Natural killer cell (primary cell): ENCODE results near the gene FGF2. TPM values are rescaled to one million over a fixed set of nuclear protein-coding genes. Genes with fewer than 3 reads are reported as not detected.

Experiments used
- ATAC-seq, 3 donors: fragments of 150-1000 bp in 2 of 3; fragments of 200-7000 bp in 1 of 3; cut with Tn5 transposase; 1 replicate in 1 of 3; 2 replicates in 2 of 3; pipeline ENCODE4 v1.10.0; 2021; ENCODE audit warnings: mild to moderate bottlenecking in 2 of 3, moderate library complexity in 2 of 3
- DNase-seq, 2 donors: peaks; one replicate each; pipeline versions ENCODE4 v3.0.0 to v3.0.0-alpha.2; 2013 to 2021; ENCODE audit warnings: mixed read lengths in 1 of 2
- H3K27ac ChIP-seq: one replicate; pipeline ENCODE4 v1.5.1; 2013; ENCODE audit warnings: mild to moderate bottlenecking, low read length
- H3K27me3 ChIP-seq: one replicate; pipeline ENCODE4 v1.6.1; 2013; ENCODE audit warnings: low read length; ENCODE audit not compliant: control insufficient read depth, insufficient read depth
- H3K36me3 ChIP-seq: one replicate; pipeline ENCODE4 v1.6.1; 2013; ENCODE audit warnings: low read length; ENCODE audit not compliant: control insufficient read depth, insufficient read depth
- H3K4me1 ChIP-seq: one replicate; pipeline ENCODE4 v1.6.1; 2013; ENCODE audit warnings: low read length; ENCODE audit not compliant: control insufficient read depth, insufficient read depth
- H3K4me3 ChIP-seq: one replicate; pipeline ENCODE4 v1.5.1; 2013; ENCODE audit warnings: low read length
- H3K9me3 ChIP-seq: one replicate; pipeline ENCODE4 v1.6.1; 2013; ENCODE audit warnings: low read length; ENCODE audit not compliant: control insufficient read depth, insufficient read depth
- H3K27ac Mint-ChIP-seq, 2 donors: one replicate each; pipeline ENCODE4 v1.8.0; 2022; ENCODE audit warnings: mild to moderate bottlenecking in 2 of 2, mixed read lengths in 2 of 2, moderate library complexity in 1 of 2
- H3K27me3 Mint-ChIP-seq, 2 donors: one replicate each; pipeline ENCODE4 v1.8.0; 2022; ENCODE audit warnings: low read depth in 2 of 2, mixed read lengths in 2 of 2
- H3K36me3 Mint-ChIP-seq: one replicate; pipeline ENCODE4 v1.8.0; 2022; ENCODE audit warnings: mixed read lengths
- H3K4me1 Mint-ChIP-seq, 2 donors: one replicate each; pipeline ENCODE4 v1.8.0; 2022; ENCODE audit warnings: mixed read lengths in 2 of 2
- H3K4me3 Mint-ChIP-seq: one replicate; pipeline ENCODE4 v1.8.0; 2022; ENCODE audit warnings: mild to moderate bottlenecking, moderate library complexity, mixed read lengths
- H3K9me3 Mint-ChIP-seq, 2 donors: one replicate each; pipeline ENCODE4 v1.8.0; 2022; ENCODE audit warnings: mixed read lengths in 2 of 2
- WGBS: methylation state at CpG from one replicate; pipeline ENCODE4 v1.1.7; 2013; ENCODE audit warnings: missing lambda C conversion rate; ENCODE audit not compliant: insufficient coverage; 5-methylcytosine and 5-hydroxymethylcytosine counted together
- intact Hi-C: fragments of 100-400 bp; cut with micrococcal nuclease; formaldehyde crosslinking; loops from one replicate; pipeline ENCODE4 v1.14.2; 2022
- total RNA-seq, 4 donors: library from RNA; stranded (reverse); fragments of 120-200 nt in 1 of 4; gene quantifications; one replicate each; pipeline versions ENCODE4 v1.2.3 to v1.2.4, GENCODE V29; 2013 to 2022
- TF ChIP-seq, protein P1 (sequence below): fragments of 200-600 bp; IDR thresholded peaks from one replicate; pipeline ENCODE4 v1.8.0; 2022; ENCODE audit warnings: antibody characterized with exemption

FGF2 gene
- total RNA-seq, 3 donors from 2014 or later (not counting 1 experiment from before 2014, with no cell fraction given), result not detected

DNA sequence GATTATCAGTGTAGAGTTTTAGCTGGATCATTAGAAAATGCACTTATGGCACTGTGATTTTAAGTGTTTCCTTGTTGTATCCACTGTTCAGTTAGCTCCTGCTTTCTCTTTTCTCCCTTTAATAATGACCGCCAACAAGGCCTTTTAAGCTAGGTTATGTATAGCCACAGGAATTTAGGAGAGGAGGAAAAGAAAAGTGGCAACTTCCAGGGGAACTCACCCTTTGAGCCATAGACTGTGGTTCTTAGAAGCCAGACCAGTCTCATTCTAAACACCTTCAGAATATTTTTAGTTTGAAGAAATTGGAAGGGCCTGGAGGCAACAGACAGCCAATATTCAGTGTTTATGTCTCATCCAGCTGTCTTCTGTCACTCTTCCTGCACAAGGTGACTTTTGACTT lies 6.1 kb downstream of the FGF2 start:
- Mint-ChIP-seq H3K27me3 (peaks cover 41 to 53% of the 10 kb centered on the region in 2 donors), H3K4me3 (no peak overlapping the region), H3K36me3 (peaks cover 15% of the 10 kb centered on the region), H3K4me1 (peaks cover 9 to 10% of the 10 kb centered on the region in 2 donors), H3K27ac (no peak overlapping the region), H3K9me3 (no peaks in the 10 kb centered on the region)
- ATAC-seq (no peak), DNase-seq (no peak)
- intact Hi-C loops, result no loop called here
- no peaks in the 10 kb centered on the region for H3K36me3 ChIP-seq
- H3K4me3 ChIP-seq, result no peak overlapping the region
- no peak overlapping the region for H3K27ac ChIP-seq
- no CpG with 5 or more reads among the region's 1 CpG for WGBS
- H3K27me3 ChIP-seq, result peaks cover 35% of the 10 kb centered on the region
- H3K4me1 ChIP-seq, result peaks cover 8% of the 10 kb centered on the region
- H3K9me3 ChIP-seq, result no peaks in the 10 kb centered on the region
- TF ChIP-seq, protein P1, sequence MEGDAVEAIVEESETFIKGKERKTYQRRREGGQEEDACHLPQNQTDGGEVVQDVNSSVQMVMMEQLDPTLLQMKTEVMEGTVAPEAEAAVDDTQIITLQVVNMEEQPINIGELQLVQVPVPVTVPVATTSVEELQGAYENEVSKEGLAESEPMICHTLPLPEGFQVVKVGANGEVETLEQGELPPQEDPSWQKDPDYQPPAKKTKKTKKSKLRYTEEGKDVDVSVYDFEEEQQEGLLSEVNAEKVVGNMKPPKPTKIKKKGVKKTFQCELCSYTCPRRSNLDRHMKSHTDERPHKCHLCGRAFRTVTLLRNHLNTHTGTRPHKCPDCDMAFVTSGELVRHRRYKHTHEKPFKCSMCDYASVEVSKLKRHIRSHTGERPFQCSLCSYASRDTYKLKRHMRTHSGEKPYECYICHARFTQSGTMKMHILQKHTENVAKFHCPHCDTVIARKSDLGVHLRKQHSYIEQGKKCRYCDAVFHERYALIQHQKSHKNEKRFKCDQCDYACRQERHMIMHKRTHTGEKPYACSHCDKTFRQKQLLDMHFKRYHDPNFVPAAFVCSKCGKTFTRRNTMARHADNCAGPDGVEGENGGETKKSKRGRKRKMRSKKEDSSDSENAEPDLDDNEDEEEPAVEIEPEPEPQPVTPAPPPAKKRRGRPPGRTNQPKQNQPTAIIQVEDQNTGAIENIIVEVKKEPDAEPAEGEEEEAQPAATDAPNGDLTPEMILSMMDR, result no peak

DNA sequence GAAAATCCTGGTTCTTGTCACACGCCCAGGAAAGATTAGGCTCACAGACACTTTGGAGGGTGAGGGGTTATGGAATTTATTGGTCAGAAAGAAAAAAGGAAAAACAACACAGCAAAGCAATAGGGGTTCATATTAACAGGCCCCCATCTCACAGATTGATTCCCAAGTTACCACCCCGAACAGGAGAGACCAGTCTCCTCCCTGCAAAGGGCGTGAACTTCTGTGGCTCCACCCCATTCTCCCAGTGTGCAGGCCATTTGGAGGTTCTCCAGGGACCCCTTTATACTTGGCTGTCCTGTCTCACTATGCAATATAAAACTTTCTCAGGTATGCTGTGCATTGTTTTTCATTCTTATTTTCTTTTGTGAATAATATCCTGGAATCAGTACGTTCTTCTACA lies 7.4 kb downstream of the FGF2 start:
- peaks cover 22% of the 10 kb centered on the region for H3K27me3 ChIP-seq
- Mint-ChIP-seq H3K9me3 (no peaks in the 10 kb centered on the region), H3K36me3 (peaks cover 9% of the 10 kb centered on the region), H3K4me1 (no peaks in the 10 kb centered on the region), H3K4me3 (no peak overlapping the region), H3K27ac (no peak overlapping the region), H3K27me3 (peaks cover 29 to 44% of the 10 kb centered on the region in 2 donors)
- 89% methylated on average over 4 of the region's 4 CpGs for WGBS
- H3K27ac ChIP-seq, result no peak overlapping the region
- intact Hi-C loops, result no loop called here
- no peak for DNase-seq
- no peaks in the 10 kb centered on the region for H3K9me3 ChIP-seq
- H3K4me1 ChIP-seq, result no peaks in the 10 kb centered on the region
- ATAC-seq, result no peak
- H3K36me3 ChIP-seq, result no peaks in the 10 kb centered on the region
- no peak overlapping the region for H3K4me3 ChIP-seq
- TF ChIP-seq, protein P1, result no peak

DNA sequence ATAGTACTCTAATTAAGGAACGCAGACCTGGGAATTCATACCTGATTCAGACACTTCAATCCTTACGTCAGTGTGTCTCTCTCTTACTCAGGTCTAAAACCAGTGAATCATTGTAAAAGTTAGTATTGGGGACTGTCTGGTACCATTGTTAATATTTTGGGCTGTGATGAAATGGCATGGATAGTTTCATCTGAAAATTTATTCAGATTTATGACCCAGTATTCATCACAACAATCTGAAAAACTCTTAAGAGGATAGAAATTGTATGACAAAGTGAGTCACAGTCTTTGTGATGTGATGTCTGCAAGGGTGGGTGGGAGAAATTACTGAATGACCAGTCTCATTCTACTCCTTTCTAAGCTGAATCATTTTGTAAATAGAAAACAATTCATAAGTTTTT lies 10.3 kb downstream of the FGF2 start:
- peaks cover 16 to 36% of the 10 kb centered on the region in 2 donors for H3K27me3 Mint-ChIP-seq
- no peak overlapping the region for H3K4me3 Mint-ChIP-seq
- no peaks in the 10 kb centered on the region for H3K4me1 Mint-ChIP-seq
- no peaks in the 10 kb centered on the region for H3K9me3 Mint-ChIP-seq
- DNase-seq (no peak), ATAC-seq (no peak)
- TF ChIP-seq, protein P1, result no peak
- 94% methylated on average over 2 of the region's 2 CpGs for WGBS
- H3K36me3 Mint-ChIP-seq, result no peaks in the 10 kb centered on the region
- Histone ChIP-seq H3K9me3 (no peaks in the 10 kb centered on the region), H3K4me3 (no peak overlapping the region), H3K27ac (no peak overlapping the region), H3K27me3 (peaks cover under 1% of the 10 kb centered on the region), H3K4me1 (no peaks in the 10 kb centered on the region), H3K36me3 (no peaks in the 10 kb centered on the region)
- intact Hi-C loops, result no loop called here
- H3K27ac Mint-ChIP-seq, result no peak overlapping the region

DNA sequence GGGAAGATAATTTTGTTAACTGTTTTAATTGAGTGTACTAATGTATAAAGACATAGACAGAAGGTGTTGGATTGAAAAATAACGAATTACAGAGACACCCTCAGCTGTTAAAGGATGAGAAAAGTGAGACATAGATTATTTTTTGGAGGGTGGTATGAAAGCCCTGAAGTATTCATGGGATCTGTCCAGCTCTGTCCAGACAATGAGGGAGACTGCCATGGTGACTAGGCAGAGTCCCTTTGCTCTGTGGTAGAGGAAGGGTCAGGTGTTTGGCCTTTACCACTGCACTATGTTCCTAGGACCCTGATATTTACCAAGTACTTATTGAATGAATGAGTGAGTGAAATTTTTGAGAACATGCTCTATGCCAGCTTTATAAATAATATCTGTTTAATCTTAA lies 11.4 kb downstream of the FGF2 start:
- 58% methylated on average over 1 of the region's 1 CpG for WGBS
- no peaks in the 10 kb centered on the region for H3K9me3 ChIP-seq
- no peak overlapping the region for H3K27ac ChIP-seq
- intact Hi-C loops, result no loop called here
- TF ChIP-seq, protein P1, result no peak
- no peak overlapping the region for H3K4me3 ChIP-seq
- peaks cover 14 to 41% of the 10 kb centered on the region in 2 donors for H3K27me3 Mint-ChIP-seq
- no peaks in the 10 kb centered on the region for H3K9me3 Mint-ChIP-seq
- H3K4me3 Mint-ChIP-seq, result no peak overlapping the region
- H3K27ac Mint-ChIP-seq, result no peak overlapping the region
- no peaks in the 10 kb centered on the region for H3K36me3 ChIP-seq
- H3K4me1 ChIP-seq, result no peaks in the 10 kb centered on the region
- no peak for ATAC-seq
- H3K4me1 Mint-ChIP-seq, result no peaks in the 10 kb centered on the region
- H3K27me3 ChIP-seq, result no peaks in the 10 kb centered on the region
- H3K36me3 Mint-ChIP-seq, result no peaks in the 10 kb centered on the region
- DNase-seq, result no peak
